ENCODE results near the gene ADAMTS17.

DNA sequence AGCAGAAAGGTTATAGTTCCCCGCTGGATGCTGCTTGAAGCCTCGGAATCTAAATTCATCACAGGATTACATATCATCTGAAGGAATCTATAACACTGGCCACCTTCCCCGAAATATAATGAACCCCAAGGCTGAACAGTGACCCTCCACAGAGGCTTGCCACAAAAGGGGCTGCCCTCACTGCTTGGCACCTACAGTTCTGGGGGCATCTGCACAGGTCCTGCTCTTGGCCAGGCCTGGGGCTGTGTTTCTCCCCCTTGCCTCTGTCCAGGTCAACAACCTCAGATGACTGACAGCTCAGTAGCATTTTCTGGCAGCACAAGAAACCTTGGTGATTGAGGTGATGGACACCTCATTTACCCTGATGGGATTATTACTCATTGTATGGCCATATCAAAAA, 1.5 kb upstream of the ADAMTS17 start:
- TF ChIP-seq CTCF (IDR thresholded peaks at IDR 0.05 in 4 of 5, conservative IDR thresholded peaks at IDR 0.05 in 1 of 5) (no peak), POLR2A (IDR thresholded peaks at IDR 0.05) (no peak)
